Subcutaneous abdominal adipose tissue (tissue), 5 donors: ENCODE measurements around the gene SEMA3D.
"Not testable (repeated sequence)": the region's sequence is repeated elsewhere in the genome, so short reads cannot be mapped to it uniquely, and the experiment has no call there.

Experiments
- H3K27ac ChIP-seq: one replicate; pipeline ENCODE4 v1.7.0; 2013; ENCODE audit warnings: low read depth, mild to moderate bottlenecking, inconsistent platforms, low read length, moderate library complexity
- H3K27me3 ChIP-seq, 5 donors: one replicate each; pipeline ENCODE4 v1.7.0; 2013; ENCODE audit warnings: low read length in 5 of 5, inconsistent platforms in 1 of 5; ENCODE audit not compliant: control insufficient read depth in 5 of 5, insufficient read depth in 4 of 5
- H3K36me3 ChIP-seq, 5 donors: one replicate each; pipeline ENCODE4 v1.7.0; 2013; ENCODE audit warnings: low read length in 5 of 5; ENCODE audit not compliant: control insufficient read depth in 5 of 5, insufficient read depth in 5 of 5
- H3K4me1 ChIP-seq, 5 donors: one replicate each; pipeline ENCODE4 v1.7.0; 2013; ENCODE audit warnings: low read length in 5 of 5, mild to moderate bottlenecking in 3 of 5, moderate library complexity in 1 of 5; ENCODE audit not compliant: control insufficient read depth in 5 of 5, insufficient read depth in 5 of 5
- H3K4me3 ChIP-seq, 5 donors: one replicate each; pipeline ENCODE4 v1.7.0; 2013; ENCODE audit warnings: low read length in 5 of 5, low read depth in 1 of 5
- H3K9ac ChIP-seq, 5 donors: one replicate each; pipeline ENCODE4 v1.7.0; 2013; ENCODE audit warnings: low read length in 5 of 5, mild to moderate bottlenecking in 4 of 5, moderate library complexity in 3 of 5
- H3K9me3 ChIP-seq, 5 donors: one replicate each; pipeline ENCODE4 v1.7.0; 2013; ENCODE audit warnings: low read length in 5 of 5; ENCODE audit not compliant: control insufficient read depth in 5 of 5
- donor health status: healthy.
- donor health status: healthy.
- donor health status: healthy.
- donor health status: healthy.
- donor health status: healthy.

SEMA3D gene

GRCh38 chr7:84992954-84993353, 193.9 kb downstream of the SEMA3D start:
- not testable (repeated sequence) for H3K9ac ChIP-seq, H3K36me3 ChIP-seq, H3K9me3 ChIP-seq, H3K27me3 ChIP-seq, H3K4me1 ChIP-seq, H3K4me3 ChIP-seq, H3K27ac ChIP-seq

GRCh38 chr7:84985073-84985784, 201.6 kb downstream of the SEMA3D start:
- Histone ChIP-seq H3K27me3 (no peaks in the 10 kb centered on the region), H3K9ac (no peak overlapping the region)

GRCh38 chr7:84982199-84982598, 204.7 kb downstream of the SEMA3D start:
- Histone ChIP-seq H3K4me1 (no peaks in the 10 kb centered on the region), H3K27me3 (no peaks in the 10 kb centered on the region), H3K4me3 (no peak overlapping the region), H3K9ac (no peak overlapping the region), H3K9me3 (no peaks in the 10 kb centered on the region), H3K27ac (no peak overlapping the region), H3K36me3 (no peaks in the 10 kb centered on the region)

More at GRCh38 chr7:84985073-84985784, 201.6 kb downstream of the SEMA3D start:
- Histone ChIP-seq H3K36me3 (no peaks in the 10 kb centered on the region), H3K27ac (no peak overlapping the region), H3K9me3 (no peaks in the 10 kb centered on the region), H3K4me1 (no peaks in the 10 kb centered on the region), H3K4me3 (no peak overlapping the region)

- H3K9ac ChIP-seq, result no peak overlapping the region
- no peaks in the 10 kb centered on the region for H3K4me1 ChIP-seq
- no peaks in the 10 kb centered on the region for H3K36me3 ChIP-seq
- H3K9me3 ChIP-seq, result no peaks in the 10 kb centered on the region
- H3K27me3 ChIP-seq, result no peaks in the 10 kb centered on the region
- H3K4me3 ChIP-seq, result no peak overlapping the region
- no peak overlapping the region for H3K27ac ChIP-seq
Measured at GRCh38 chr7:84981055-84981976, 205.5 kb downstream of the SEMA3D start.

GRCh38 chr7:84975586-84976185, 211.2 kb downstream of the SEMA3D start:
- no peaks in the 10 kb centered on the region for H3K36me3 ChIP-seq
- no peaks in the 10 kb centered on the region for H3K9me3 ChIP-seq
- no peaks in the 10 kb centered on the region for H3K27me3 ChIP-seq

GRCh38 chr7:84971360-84971759, 215.5 kb downstream of the SEMA3D start:
- Histone ChIP-seq H3K4me3 (no peak overlapping the region), H3K27ac (no peak overlapping the region)

More at GRCh38 chr7:84975586-84976185, 211.2 kb downstream of the SEMA3D start:
- Histone ChIP-seq H3K4me3 (no peak overlapping the region), H3K9ac (no peak overlapping the region), H3K27ac (no peak overlapping the region), H3K4me1 (peaks cover 0 to 3% (median 0%) of the 10 kb centered on the region in 5 donors)

GRCh38 chr7:84970670-84971069, 216.2 kb downstream of the SEMA3D start:
- Histone ChIP-seq H3K27ac (no peak overlapping the region), H3K4me3 (no peak overlapping the region), H3K36me3 (no peaks in the 10 kb centered on the region), H3K9me3 (no peaks in the 10 kb centered on the region), H3K9ac (no peak overlapping the region), H3K4me1 (no peaks in the 10 kb centered on the region), H3K27me3 (no peaks in the 10 kb centered on the region)

More at GRCh38 chr7:84971360-84971759, 215.5 kb downstream of the SEMA3D start:
- H3K9ac ChIP-seq, result no peak overlapping the region
- no peaks in the 10 kb centered on the region for H3K9me3 ChIP-seq
- no peaks in the 10 kb centered on the region for H3K27me3 ChIP-seq
- no peaks in the 10 kb centered on the region for H3K36me3 ChIP-seq
- peaks cover 0 to 3% (median 0%) of the 10 kb centered on the region in 5 donors for H3K4me1 ChIP-seq

- Histone ChIP-seq H3K9me3 (peaks cover 0 to 4% (median 0%) of the 10 kb centered on the region in 5 donors), H3K4me3 (no peak overlapping the region), H3K27me3 (no peaks in the 10 kb centered on the region), H3K4me1 (no peaks in the 10 kb centered on the region), H3K9ac (no peak overlapping the region), H3K36me3 (no peaks in the 10 kb centered on the region), H3K27ac (no peak overlapping the region)
Measured at GRCh38 chr7:84953234-84953633, 233.6 kb downstream of the SEMA3D start.

GRCh38 chr7:84950836-84951235, 236.0 kb downstream of the SEMA3D start:
- no peaks in the 10 kb centered on the region for H3K36me3 ChIP-seq
- H3K27ac ChIP-seq, result no peak overlapping the region
- H3K4me3 ChIP-seq, result no peak overlapping the region
- no peak overlapping the region for H3K9ac ChIP-seq
- no peaks in the 10 kb centered on the region for H3K27me3 ChIP-seq
- H3K4me1 ChIP-seq, result no peaks in the 10 kb centered on the region
- H3K9me3 ChIP-seq, result no peaks in the 10 kb centered on the region

- Histone ChIP-seq H3K36me3 (no peaks in the 10 kb centered on the region), H3K4me1 (no peaks in the 10 kb centered on the region), H3K27me3 (no peaks in the 10 kb centered on the region), H3K27ac (no peak overlapping the region), H3K4me3 (no peak overlapping the region), H3K9me3 (no peaks in the 10 kb centered on the region), H3K9ac (no peak overlapping the region)
Measured at GRCh38 chr7:84949501-84949900, 237.4 kb downstream of the SEMA3D start.
